Caco-2 (cell line): Measurements from ENCODE around the gene HAPLN3. TPM values are rescaled to one million over a fixed set of nuclear protein-coding genes. Genes with fewer than 3 reads are reported as not detected.

Experiments used
- BruUV-seq: library from RNA; stranded (reverse); fragments of 400-500 nt; replicated peaks from 2 replicates; lab custom pipeline; 2021; lab: Mats Ljungman, UMichigan
- CTCF ChIA-PET: fragments of 300-600 bp; sonication (Branson Sonifier 250); formaldehyde crosslinking; loops from one replicate; lab custom pipeline; 2022; ENCODE audit warnings: antibody characterized with exemption; lab: Charles Lee
- POLR2A ChIA-PET: fragments of 300-600 bp; sonication (Branson Sonifier 250); formaldehyde crosslinking; loops from one replicate; lab custom pipeline; 2022; ENCODE audit warnings: antibody characterized with exemption; lab: Charles Lee
- DNase-seq, 2 experiments: peaks; one replicate each; pipeline versions ENCODE4 v3.0.0 to v3.0.0-alpha.2; 2020 to 2022
- H3K27me3 ChIP-seq: replicated peaks from 2 replicates; pipeline ENCODE4 v1.6.0; 2011; ENCODE audit warnings: low read length; ENCODE audit not compliant: control insufficient read depth, insufficient read depth
- H3K36me3 ChIP-seq: 2 replicates; pipeline ENCODE4 v1.5.1; 2011; ENCODE audit warnings: low read length; ENCODE audit not compliant: control insufficient read depth, insufficient read depth
- H3K4me1 ChIP-seq: fragments of 250-450 bp; sonication (Bioruptor Pico); 2 replicates; pipeline ENCODE4 v1.5.1; 2020; ENCODE audit warnings: mild to moderate bottlenecking
- H3K4me3 ChIP-seq: 2 replicates; pipeline ENCODE4 v1.5.1; 2011; ENCODE audit warnings: low read depth, mild to moderate bottlenecking, control low read depth, low read length
- H3K9me3 ChIP-seq: fragments of 250-450 bp; sonication (Bioruptor Pico); 2 replicates; pipeline ENCODE4 v1.5.1; 2020; ENCODE audit warnings: mild to moderate bottlenecking, moderate library complexity
- H3K27ac Mint-ChIP-seq: one replicate; pipeline ENCODE4 v1.8.0; 2022; ENCODE audit warnings: mixed read lengths; ENCODE audit not compliant: unreplicated experiment
- H3K27me3 Mint-ChIP-seq: one replicate; pipeline ENCODE4 v1.8.0; 2022; ENCODE audit warnings: mixed read lengths; ENCODE audit not compliant: insufficient read depth, unreplicated experiment
- H3K36me3 Mint-ChIP-seq: one replicate; pipeline ENCODE4 v1.8.0; 2022; ENCODE audit warnings: mild to moderate bottlenecking, mixed read lengths; ENCODE audit not compliant: insufficient read depth, unreplicated experiment
- H3K4me1 Mint-ChIP-seq: one replicate; pipeline ENCODE4 v1.8.0; 2022; ENCODE audit warnings: low read depth, mixed read lengths; ENCODE audit not compliant: unreplicated experiment
- H3K4me3 Mint-ChIP-seq: one replicate; pipeline ENCODE4 v1.8.0; 2022; ENCODE audit warnings: mild to moderate bottlenecking, moderate library complexity, mixed read lengths; ENCODE audit not compliant: unreplicated experiment
- H3K9me3 Mint-ChIP-seq: one replicate; pipeline ENCODE4 v1.8.0; 2022; ENCODE audit warnings: mixed read lengths; ENCODE audit not compliant: unreplicated experiment
- CTCF ChIP-seq, 2 experiments: fragments of 200-600 bp in 1 of 2; IDR thresholded peaks; 1 replicate in 1 of 2; 2 replicates in 1 of 2; pipeline versions ENCODE4 v1.5.1 to v1.8.0; 2011 to 2022; ENCODE audit warnings: antibody characterized with exemption in 1 of 2, control low read depth in 1 of 2, inconsistent platforms in 1 of 2, low read depth in 1 of 2, low read length in 1 of 2, mild to moderate bottlenecking in 1 of 2, moderate library complexity in 1 of 2; ENCODE audit not compliant: insufficient read depth in 1 of 2, severe bottlenecking in 1 of 2, unreplicated experiment in 1 of 2
- intact Hi-C: fragments of 100-400 bp; cut with micrococcal nuclease; formaldehyde crosslinking; loops from one replicate; pipeline ENCODE4 v1.10.0; 2022; ENCODE audit not compliant: unreplicated experiment
- total RNA-seq: library from RNA; stranded (reverse); gene quantifications from 2 replicates; pipeline ENCODE4 v1.2.3, GENCODE V29; 2022

HAPLN3 gene
- total RNA-seq, 1 experiment from 2014 or later, result 16.7 TPM

DNA sequence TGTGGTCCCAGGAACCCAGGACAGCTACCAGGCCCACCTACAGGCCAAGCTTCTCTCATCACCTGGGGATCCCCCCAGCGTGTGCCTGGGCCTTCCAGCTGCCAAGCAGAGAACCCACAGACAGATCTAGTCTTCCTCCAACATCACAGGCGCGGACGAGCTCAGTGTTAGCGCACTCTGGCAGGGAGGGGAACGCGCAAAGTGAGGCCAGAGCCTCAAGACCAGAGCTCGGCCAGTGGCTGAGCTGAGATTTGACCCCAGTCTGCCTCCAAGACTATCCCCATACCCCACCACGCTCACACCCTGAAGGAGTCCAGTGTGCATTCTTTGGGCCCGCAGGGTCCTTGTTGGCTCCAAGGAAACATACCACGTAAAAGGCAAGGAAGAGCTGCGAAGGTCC is 12.8 kb upstream of the HAPLN3 start:
- no peaks in the 10 kb centered on the region for H3K27me3 Mint-ChIP-seq
- ChIA-PET POLR2A (no interaction called here), CTCF (no interaction called here)
- Histone ChIP-seq H3K4me1 (peaks cover 30% of the 10 kb centered on the region), H3K27me3 (no peaks in the 10 kb centered on the region), H3K36me3 (peaks cover 11% of the 10 kb centered on the region), H3K9me3 (no peaks in the 10 kb centered on the region), H3K4me3 (no peak overlapping the region)
- no peak for TF ChIP-seq CTCF (IDR thresholded peaks at IDR 0.05; ENCODE audit: insufficient read depth in 1 of 2, low read depth in 1 of 2, low read length in 1 of 2, severe bottlenecking in 1 of 2, unreplicated experiment in 1 of 2)
- no peak overlapping the region for H3K4me3 Mint-ChIP-seq
- H3K9me3 Mint-ChIP-seq, result no peaks in the 10 kb centered on the region
- BruUV-seq, result no TSS peak
- peaks cover 80% of the 10 kb centered on the region for H3K36me3 Mint-ChIP-seq
- no peak for DNase-seq
- H3K27ac Mint-ChIP-seq, result no peak overlapping the region
- intact Hi-C loops, result no loop called here
- peaks cover 24% of the 10 kb centered on the region for H3K4me1 Mint-ChIP-seq

DNA sequence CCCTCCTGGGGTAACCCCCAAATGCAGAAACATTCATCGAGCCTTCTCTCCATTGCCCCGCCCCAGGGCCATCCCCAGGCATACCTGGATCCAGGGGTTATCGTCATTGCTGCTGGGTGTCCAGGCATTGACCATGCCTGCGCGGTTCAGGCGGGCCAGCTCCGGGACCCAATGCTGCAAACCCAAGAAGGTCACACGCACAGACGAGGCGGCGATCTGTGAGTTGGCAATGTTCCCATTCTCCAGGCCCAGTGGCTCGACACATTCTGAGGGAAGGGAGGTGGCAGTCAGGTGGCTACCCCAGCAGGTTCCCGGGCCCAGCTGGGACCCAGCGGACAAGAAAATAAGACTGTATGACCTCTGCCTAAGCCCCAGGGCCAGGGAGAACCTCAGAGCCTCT is 11.8 kb upstream of the HAPLN3 start:
- H3K27me3 ChIP-seq, result no peaks in the 10 kb centered on the region
- H3K4me3 ChIP-seq, result no peak overlapping the region
- H3K27ac Mint-ChIP-seq, result peak overlapping the region; percentile 29
- H3K4me3 Mint-ChIP-seq, result no peak overlapping the region
- peaks cover 83% of the 10 kb centered on the region for H3K36me3 Mint-ChIP-seq
- no peak for DNase-seq
- H3K9me3 ChIP-seq, result no peaks in the 10 kb centered on the region
- intact Hi-C loops, result no loop called here
- ChIA-PET POLR2A (no interaction called here), CTCF (no interaction called here)
- peaks cover 26% of the 10 kb centered on the region for H3K4me1 Mint-ChIP-seq
- no peaks in the 10 kb centered on the region for H3K9me3 Mint-ChIP-seq
- H3K4me1 ChIP-seq, result peaks cover 30% of the 10 kb centered on the region
- no peak for TF ChIP-seq CTCF (IDR thresholded peaks at IDR 0.05; ENCODE audit: insufficient read depth in 1 of 2, low read depth in 1 of 2, low read length in 1 of 2, severe bottlenecking in 1 of 2, unreplicated experiment in 1 of 2)
- H3K36me3 ChIP-seq, result peaks cover 11% of the 10 kb centered on the region
- no TSS peak for BruUV-seq
- no peaks in the 10 kb centered on the region for H3K27me3 Mint-ChIP-seq

DNA sequence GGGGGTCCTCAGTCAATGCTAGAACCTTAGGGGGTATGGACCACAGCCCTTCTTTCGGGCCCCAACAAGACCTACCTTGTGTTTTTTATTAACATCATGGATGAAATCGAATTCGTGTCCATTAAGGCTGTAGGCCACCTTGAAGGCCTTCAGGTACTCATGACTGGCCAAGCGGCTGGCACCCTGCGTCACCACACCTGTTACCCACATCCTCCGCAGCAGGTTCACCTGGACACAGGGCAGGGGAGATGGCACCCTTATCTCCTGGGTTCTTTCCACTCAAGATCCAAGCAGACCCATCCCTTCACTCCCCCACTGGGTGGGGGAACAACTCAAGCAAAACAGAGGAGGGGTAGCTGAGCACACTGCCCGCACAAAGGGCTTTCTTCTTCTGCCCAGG is 11.2 kb upstream of the HAPLN3 start:
- CTCF ChIA-PET, result interaction anchor here (3.2 kb wide), 1 partner anchor 96 kb away, joined by 48 read pairs; no protein-coding TSS in a partner anchor
- no peak for DNase-seq
- Histone ChIP-seq H3K36me3 (peaks cover 12% of the 10 kb centered on the region), H3K4me1 (peaks cover 30% of the 10 kb centered on the region), H3K27me3 (no peaks in the 10 kb centered on the region), H3K4me3 (no peak overlapping the region), H3K9me3 (no peaks in the 10 kb centered on the region)
- Mint-ChIP-seq H3K4me3 (no peak overlapping the region), H3K36me3 (peaks cover 82% of the 10 kb centered on the region), H3K4me1 (peaks cover 30% of the 10 kb centered on the region), H3K9me3 (no peaks in the 10 kb centered on the region), H3K27ac (no peak overlapping the region), H3K27me3 (no peaks in the 10 kb centered on the region)
- intact Hi-C loops, result no loop called here
- no peak for TF ChIP-seq CTCF (IDR thresholded peaks at IDR 0.05; ENCODE audit: insufficient read depth in 1 of 2, low read depth in 1 of 2, low read length in 1 of 2, severe bottlenecking in 1 of 2, unreplicated experiment in 1 of 2)
- no TSS peak for BruUV-seq
- POLR2A ChIA-PET, result no interaction called here
